Prostate gland (tissue), 2 donors: Measurements from ENCODE around the gene SMLR1. TPM values are rescaled to one million over a fixed set of nuclear protein-coding genes. Genes with fewer than 3 reads are reported as not detected.

Experiments
- DNase-seq: peaks from one replicate; pipeline ENCODE4 v3.0.0-alpha.2; 2019; ENCODE audit warnings: low spot score
- H3K27ac ChIP-seq, 2 donors: fragments of 200-600 bp; sonication (generic); 2 replicates each; pipeline ENCODE4 v1.5.1; 2017 to 2019
- H3K27me3 ChIP-seq: fragments of 200-600 bp; sonication (generic); replicated peaks from 2 replicates; pipeline ENCODE4 v1.5.1; 2019; ENCODE audit not compliant: insufficient read depth
- H3K36me3 ChIP-seq, 2 donors: fragments of 200-600 bp; sonication (generic); 1 replicate in 1 of 2; 2 replicates in 1 of 2; pipeline versions ENCODE4 v1.5.1 to v1.8.1; 2017 to 2019
- H3K4me1 ChIP-seq: fragments of 200-600 bp; sonication (generic); replicated peaks from 2 replicates; pipeline ENCODE4 v1.5.1; 2019
- H3K4me3 ChIP-seq, 2 donors: fragments of 200-600 bp; sonication (generic); 2 replicates each; pipeline ENCODE4 v1.5.1; 2017 to 2019
- H3K9me3 ChIP-seq: fragments of 200-600 bp; sonication (generic); 2 replicates; pipeline ENCODE4 v1.5.1; 2017
- CTCF ChIP-seq, 4 experiments: fragments of 200-600 bp in 2 of 4; fragments of 450-650 bp in 2 of 4; sonication (generic) in 2 of 4; IDR thresholded peaks; 1 replicate in 3 of 4; 2 replicates in 1 of 4; pipeline ENCODE4 v1.5.1; 2016 to 2019; ENCODE audit warnings: antibody characterized with exemption in 4 of 4, mild to moderate bottlenecking in 2 of 4, moderate library complexity in 2 of 4
- POLR2A ChIP-seq: fragments of 450-650 bp; IDR thresholded peaks from one replicate; pipeline ENCODE4 v1.6.1; 2016; ENCODE audit warnings: antibody characterized with exemption, mild to moderate bottlenecking
- POLR2AphosphoS5 ChIP-seq: sonication (generic); formaldehyde crosslinking; IDR thresholded peaks from one replicate; pipeline ENCODE4 v1.6.1; 2017; ENCODE audit warnings: antibody characterized with exemption
- WGBS: methylation state at CpG from one replicate; pipeline ENCODE4 v1.1.5; 2018; 5-methylcytosine and 5-hydroxymethylcytosine counted together
- intact Hi-C: fragments of 100-400 bp; cut with DNase I; formaldehyde crosslinking; loops from one replicate; pipeline ENCODE4 v1.14.2; 2022
- total RNA-seq, 2 donors: library from RNA; depleted of rRNA; stranded (reverse); fragments of >200 nt; gene quantifications; one replicate each; pipeline ENCODE4 v1.1.0, GENCODE V29; 2016

Gene SMLR1
- total RNA-seq, 2 donors from 2014 or later: 0.28 TPM; not detected in 1

GRCh38 chr6:130848945-130849344 is 21.7 kb downstream of the SMLR1 start:
- Histone ChIP-seq H3K4me3 (no peak overlapping the region), H3K9me3 (no peaks in the 10 kb centered on the region), H3K4me1 (no peaks in the 10 kb centered on the region), H3K27me3 (no peaks in the 10 kb centered on the region), H3K27ac (no peak overlapping the region), H3K36me3 (no peaks in the 10 kb centered on the region)
- no peak for TF ChIP-seq POLR2AphosphoS5
- no peak for TF ChIP-seq CTCF (IDR thresholded peaks at IDR 0.05)
- TF ChIP-seq POLR2A: no peak
- WGBS: 86% methylated on average over 2 of the region's 2 CpGs
- intact Hi-C loops: no loop called here
- no peak for DNase-seq

- Histone ChIP-seq H3K27ac (no peak overlapping the region), H3K4me1 (no peaks in the 10 kb centered on the region), H3K4me3 (no peak overlapping the region), H3K36me3 (no peaks in the 10 kb centered on the region), H3K9me3 (no peaks in the 10 kb centered on the region), H3K27me3 (no peaks in the 10 kb centered on the region)
- TF ChIP-seq POLR2AphosphoS5 (no peak), POLR2A (no peak)
- DNase-seq: no peak
- intact Hi-C loops: no loop called here
- 62% methylated on average over 1 of the region's 1 CpG for WGBS
Measured at GRCh38 chr6:130849594-130849993, 22.4 kb downstream of the SMLR1 start.

GRCh38 chr6:130851026-130851425 is 23.8 kb downstream of the SMLR1 start:
- intact Hi-C loops: no loop called here
- H3K9me3 ChIP-seq: no peaks in the 10 kb centered on the region

GRCh38 chr6:130852844-130853554 is 25.8 kb downstream of the SMLR1 start:
- Histone ChIP-seq H3K4me3 (no peak overlapping the region), H3K36me3 (no peaks in the 10 kb centered on the region), H3K27me3 (no peaks in the 10 kb centered on the region), H3K9me3 (no peaks in the 10 kb centered on the region), H3K27ac (no peak overlapping the region), H3K4me1 (no peaks in the 10 kb centered on the region)
- no peak for TF ChIP-seq POLR2AphosphoS5
- 48% methylated on average over 7 of the region's 7 CpGs for WGBS
- no peak for DNase-seq
- intact Hi-C loops: no loop called here

More at GRCh38 chr6:130851026-130851425, 23.8 kb downstream of the SMLR1 start:
- H3K4me3 ChIP-seq: no peak overlapping the region
- TF ChIP-seq POLR2A (no peak), CTCF (IDR thresholded peaks at IDR 0.05) (no peak), POLR2AphosphoS5 (no peak)
- DNase-seq: no peak
- no peaks in the 10 kb centered on the region for H3K4me1 ChIP-seq
- no peaks in the 10 kb centered on the region for H3K27me3 ChIP-seq
- H3K27ac ChIP-seq: no peak overlapping the region
- H3K36me3 ChIP-seq: no peaks in the 10 kb centered on the region
- WGBS: 94% methylated on average over 1 of the region's 1 CpG

GRCh38 chr6:130853555-130854183 is 26.5 kb downstream of the SMLR1 start:
- no peaks in the 10 kb centered on the region for H3K9me3 ChIP-seq
- TF ChIP-seq POLR2A: no peak
- no peak for TF ChIP-seq CTCF (IDR thresholded peaks at IDR 0.05)
- no peak for TF ChIP-seq POLR2AphosphoS5
- no peaks in the 10 kb centered on the region for H3K27me3 ChIP-seq
- no peak overlapping the region for H3K27ac ChIP-seq
- WGBS: 45% methylated on average over 5 of the region's 5 CpGs
- H3K36me3 ChIP-seq: no peaks in the 10 kb centered on the region
- H3K4me1 ChIP-seq: no peaks in the 10 kb centered on the region
- no peak overlapping the region for H3K4me3 ChIP-seq
- intact Hi-C loops: no loop called here
- DNase-seq: no peak

- Histone ChIP-seq H3K27ac (no peak overlapping the region), H3K36me3 (no peaks in the 10 kb centered on the region), H3K4me3 (no peak overlapping the region), H3K9me3 (no peaks in the 10 kb centered on the region), H3K4me1 (no peaks in the 10 kb centered on the region), H3K27me3 (no peaks in the 10 kb centered on the region)
- WGBS: 55% methylated on average over 4 of the region's 4 CpGs
- no peak for DNase-seq
- intact Hi-C loops: no loop called here
- TF ChIP-seq POLR2AphosphoS5 (no peak), POLR2A (no peak), CTCF (IDR thresholded peaks at IDR 0.05) (no peak)
Measured at GRCh38 chr6:130858054-130858453, 30.8 kb downstream of the SMLR1 start.
